ENCODE data around the gene SYTL3. TPM values are rescaled to one million over a fixed set of nuclear protein-coding genes. Genes with fewer than 3 reads are reported as not detected.

SYTL3 gene
- total RNA-seq, 2 donors from 2014 or later, result 1.3 to 1.8 TPM

DNA sequence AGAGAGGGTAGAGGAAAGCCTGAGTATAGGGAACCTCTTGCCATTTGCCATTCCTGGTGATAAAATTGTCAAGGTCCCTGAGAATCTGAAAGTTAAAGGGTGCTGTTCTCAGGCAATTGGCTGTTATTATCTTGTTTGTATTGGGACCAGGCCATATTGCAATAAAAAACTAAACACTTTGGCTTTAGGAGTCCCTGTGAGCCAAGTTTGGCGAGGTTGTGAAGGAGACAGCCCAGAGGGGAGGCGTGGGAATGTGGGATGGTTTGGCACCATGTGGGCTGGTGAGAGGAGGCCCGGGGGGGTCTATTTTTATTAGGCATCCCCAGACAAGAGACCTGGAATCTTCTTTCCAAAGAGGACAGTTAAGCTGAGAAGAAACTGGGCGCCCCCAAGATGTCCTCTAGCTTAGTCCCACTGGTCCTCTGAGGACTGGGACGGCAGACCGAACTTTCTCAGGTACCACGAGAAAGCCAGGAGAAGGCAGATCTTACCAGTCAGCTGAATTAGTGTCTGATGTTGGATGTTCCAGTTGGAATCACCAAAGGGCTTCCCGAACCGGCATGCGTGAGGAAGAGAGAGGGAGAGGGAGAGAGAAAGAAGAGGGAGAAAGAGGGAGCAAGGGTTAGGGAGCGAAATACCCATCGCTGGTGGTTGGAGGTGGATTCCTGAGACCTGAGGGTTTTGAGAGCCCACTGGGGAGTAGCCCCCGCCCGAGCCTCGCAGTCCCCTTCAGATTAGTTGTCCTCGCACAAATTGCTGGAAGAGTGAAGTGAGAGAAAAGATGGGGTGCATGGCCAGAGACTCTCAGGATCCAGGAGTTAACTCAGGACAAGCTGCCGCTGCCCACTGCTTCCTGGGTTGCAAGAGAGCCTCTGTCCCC, 29.7 kb upstream of the SYTL3 start:
- WGBS, 2 donors, result 79 to 83% methylated on average over 16 to 17 of the region's 17 CpGs
- TF ChIP-seq POLR2A (IDR thresholded peaks at IDR 0.05), result no peak
- TF ChIP-seq, protein P1, sequence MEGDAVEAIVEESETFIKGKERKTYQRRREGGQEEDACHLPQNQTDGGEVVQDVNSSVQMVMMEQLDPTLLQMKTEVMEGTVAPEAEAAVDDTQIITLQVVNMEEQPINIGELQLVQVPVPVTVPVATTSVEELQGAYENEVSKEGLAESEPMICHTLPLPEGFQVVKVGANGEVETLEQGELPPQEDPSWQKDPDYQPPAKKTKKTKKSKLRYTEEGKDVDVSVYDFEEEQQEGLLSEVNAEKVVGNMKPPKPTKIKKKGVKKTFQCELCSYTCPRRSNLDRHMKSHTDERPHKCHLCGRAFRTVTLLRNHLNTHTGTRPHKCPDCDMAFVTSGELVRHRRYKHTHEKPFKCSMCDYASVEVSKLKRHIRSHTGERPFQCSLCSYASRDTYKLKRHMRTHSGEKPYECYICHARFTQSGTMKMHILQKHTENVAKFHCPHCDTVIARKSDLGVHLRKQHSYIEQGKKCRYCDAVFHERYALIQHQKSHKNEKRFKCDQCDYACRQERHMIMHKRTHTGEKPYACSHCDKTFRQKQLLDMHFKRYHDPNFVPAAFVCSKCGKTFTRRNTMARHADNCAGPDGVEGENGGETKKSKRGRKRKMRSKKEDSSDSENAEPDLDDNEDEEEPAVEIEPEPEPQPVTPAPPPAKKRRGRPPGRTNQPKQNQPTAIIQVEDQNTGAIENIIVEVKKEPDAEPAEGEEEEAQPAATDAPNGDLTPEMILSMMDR (IDR thresholded peaks at IDR 0.05), result no peak
- H3K27ac ChIP-seq, result no peak overlapping the region
- no peak overlapping the region for H3K4me3 ChIP-seq
- H3K4me1 ChIP-seq, result peaks cover 12% of the 10 kb centered on the region
- intact Hi-C loops (cut with DNase I), result no loop called here
- H3K27me3 ChIP-seq, result no peaks in the 10 kb centered on the region
- peak in 1 of 4 donors; percentile 15 for DNase-seq
- no peaks in the 10 kb centered on the region for H3K9me3 ChIP-seq
- peak; percentile 53 for ATAC-seq
- peaks cover 0 to 4% of the 10 kb centered on the region in 2 donors for H3K36me3 ChIP-seq (replicated peaks in 1 of 2; ENCODE audit: insufficient read depth in 1 of 2, low read depth in 2 of 2)

DNA sequence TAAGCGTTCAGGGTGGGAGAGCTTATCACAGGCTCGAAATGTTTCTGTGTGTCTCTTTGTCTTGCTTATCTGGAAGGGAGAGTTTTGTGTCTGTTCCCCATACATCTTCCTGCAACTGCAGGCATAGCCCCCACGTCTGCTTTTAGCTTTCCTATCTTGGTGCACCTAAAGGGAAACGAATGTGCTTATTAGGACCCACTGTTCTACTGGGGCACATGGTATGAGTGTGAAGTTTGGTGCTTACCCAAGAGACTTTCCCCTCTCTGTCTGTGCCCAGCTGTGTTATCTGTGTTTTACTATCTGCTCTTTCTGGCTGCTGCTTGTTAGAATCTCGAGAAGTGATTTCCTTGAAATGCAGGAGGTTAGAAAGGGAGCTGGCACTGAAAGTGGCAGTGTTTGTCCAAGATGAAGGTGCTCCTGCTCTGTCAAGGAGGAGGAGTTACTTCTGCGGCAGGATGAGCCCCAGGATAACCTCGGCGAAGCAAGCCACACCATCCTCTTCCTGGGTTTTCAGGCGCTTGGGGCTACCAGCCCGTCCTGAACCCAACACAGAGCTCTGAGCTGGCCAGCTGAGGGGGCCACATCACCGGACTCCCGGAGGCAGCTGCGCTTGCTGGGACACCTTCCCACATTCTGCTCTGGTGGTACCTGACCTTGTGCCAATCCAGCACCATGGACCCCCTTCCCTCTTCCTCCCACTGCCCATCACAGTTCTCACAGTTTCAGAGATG, 28.7 kb upstream of the SYTL3 start:
- Histone ChIP-seq H3K27me3 (no peaks in the 10 kb centered on the region), H3K9me3 (no peaks in the 10 kb centered on the region), H3K4me3 (no peak overlapping the region), H3K36me3 (replicated peaks in 1 of 2; ENCODE audit: insufficient read depth in 1 of 2, low read depth in 2 of 2) (peaks cover 0 to 8% of the 10 kb centered on the region in 2 donors), H3K27ac (no peak overlapping the region), H3K4me1 (peaks cover 12% of the 10 kb centered on the region)
- intact Hi-C loops (cut with DNase I), result no loop called here
- TF ChIP-seq POLR2A (IDR thresholded peaks at IDR 0.05), result no peak
- 74% methylated on average over 13 of the region's 13 CpGs for WGBS, 2 donors
- ATAC-seq (no peak), DNase-seq (peak in 1 of 4 donors; percentile 7)

DNA sequence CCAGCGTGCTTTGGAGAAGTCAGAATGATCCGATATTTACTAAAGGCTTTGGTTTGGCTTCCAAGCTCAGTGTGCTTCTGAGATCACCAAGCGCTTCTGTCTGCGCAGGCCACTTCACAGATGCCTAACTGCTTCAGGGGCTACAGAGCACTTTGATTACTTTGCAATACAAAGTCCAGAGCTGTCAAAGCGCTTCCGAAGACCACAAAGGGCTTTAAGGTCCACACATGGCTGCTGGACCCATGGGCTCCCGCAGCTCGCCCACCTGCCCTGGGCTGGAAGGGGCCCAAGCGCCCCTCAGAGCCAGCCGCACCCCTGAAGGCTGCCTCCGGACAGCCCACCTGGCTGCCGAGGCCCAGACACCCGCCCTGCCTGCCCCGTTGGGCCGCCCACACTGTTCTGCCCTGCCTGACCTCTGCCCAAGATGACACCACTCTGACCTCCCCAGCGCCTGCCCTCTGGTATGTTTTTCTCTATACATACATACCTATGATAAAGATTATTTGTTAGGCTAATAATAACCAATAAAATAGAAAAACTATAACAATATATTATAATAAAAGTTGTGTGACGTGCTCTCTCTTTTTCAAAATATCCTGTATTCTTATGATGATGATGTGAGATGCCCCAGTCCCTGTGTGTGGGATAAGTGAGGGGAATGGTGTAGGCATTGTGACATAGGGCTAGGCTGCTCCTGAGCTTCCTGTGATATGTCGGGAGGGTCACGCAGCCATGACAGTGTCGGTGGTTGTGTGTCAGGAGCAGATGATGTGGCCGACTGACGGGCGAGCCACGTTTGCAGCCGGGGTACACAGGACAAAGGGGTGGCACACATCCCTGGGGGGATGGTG, 27.9 kb upstream of the SYTL3 start:
- H3K27me3 ChIP-seq, result no peaks in the 10 kb centered on the region
- no peaks in the 10 kb centered on the region for H3K9me3 ChIP-seq
- TF ChIP-seq, protein P1 (IDR thresholded peaks at IDR 0.05), result no peak
- TF ChIP-seq POLR2A (IDR thresholded peaks at IDR 0.05), result no peak
- H3K4me1 ChIP-seq, result peaks cover 12% of the 10 kb centered on the region
- H3K4me3 ChIP-seq, result no peak overlapping the region
- peak in 1 of 4 donors; percentile 7 for DNase-seq
- intact Hi-C loops (cut with DNase I), result no loop called here
- H3K36me3 ChIP-seq (replicated peaks in 1 of 2; ENCODE audit: insufficient read depth in 1 of 2, low read depth in 2 of 2), result peaks cover 0 to 10% of the 10 kb centered on the region in 2 donors
- no peak overlapping the region for H3K27ac ChIP-seq
- ATAC-seq, result no peak
- WGBS, 2 donors, result 91 to 92% methylated on average over 20 to 25 of the region's 25 CpGs

DNA sequence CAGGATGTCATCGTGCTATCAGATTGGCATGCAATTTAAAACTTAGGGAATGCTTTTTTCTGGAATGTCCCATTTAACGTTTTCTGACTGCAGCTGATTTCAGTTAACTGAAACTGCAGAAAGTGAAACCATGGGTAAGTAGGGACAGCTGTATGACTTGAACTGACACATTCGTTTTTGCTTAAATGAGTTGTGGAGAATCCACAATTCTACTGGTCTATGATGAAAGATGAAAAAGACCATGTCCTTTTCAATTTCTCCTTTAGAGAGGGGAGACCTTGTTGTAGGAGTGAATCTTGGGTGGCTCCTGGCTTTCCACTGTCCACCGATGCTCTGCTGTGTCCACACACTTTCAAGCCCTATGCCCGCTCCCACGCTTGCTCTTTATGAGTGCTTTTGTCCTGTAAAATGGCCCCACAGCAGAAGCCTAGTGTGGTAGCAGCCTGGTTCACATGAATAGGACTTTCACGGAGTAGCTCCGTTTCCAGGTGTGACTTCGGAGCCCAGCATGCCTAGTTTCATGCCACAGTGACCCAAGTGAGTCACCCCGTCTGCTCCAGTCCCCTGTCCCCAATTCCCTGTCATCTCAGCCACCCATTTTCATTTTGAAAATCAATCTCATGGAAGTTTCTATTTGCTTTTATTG, 27.2 kb upstream of the SYTL3 start:
- Histone ChIP-seq H3K27me3 (no peaks in the 10 kb centered on the region), H3K27ac (no peak overlapping the region), H3K4me1 (peaks cover 12% of the 10 kb centered on the region), H3K36me3 (replicated peaks in 1 of 2; ENCODE audit: insufficient read depth in 1 of 2, low read depth in 2 of 2) (peaks cover 0 to 10% of the 10 kb centered on the region in 2 donors), H3K4me3 (no peak overlapping the region), H3K9me3 (no peaks in the 10 kb centered on the region)
- intact Hi-C loops (cut with DNase I), result no loop called here
- DNase-seq (peak in 1 of 4 donors; percentile 1), ATAC-seq (no peak)
- no peak for TF ChIP-seq POLR2A (IDR thresholded peaks at IDR 0.05)
- WGBS, 2 donors, result 82 to 84% methylated on average over 10 of the region's 10 CpGs

Data from body of pancreas (tissue), 4 donors.